WTC11 (cell line): Measurements from ENCODE around the gene ZNF732. TPM values are rescaled to one million over a fixed set of nuclear protein-coding genes. Genes with fewer than 3 reads are reported as not detected.

Experiments used
- ATAC-seq: fragments of 200-7000 bp; cut with Tn5 transposase; 2 replicates; pipeline ENCODE4 v1.10.0; 2021; ENCODE audit warnings: mild to moderate bottlenecking, moderate library complexity
- Bru-seq: library from RNA; stranded (reverse); fragments of 400-500 nt; gene quantifications from one replicate; lab custom pipeline; 2021; lab: Mats Ljungman, UMichigan
- CTCF ChIA-PET: fragments of 300-600 bp; sonication (Branson Sonifier 250); formaldehyde crosslinking; loops from one replicate; lab custom pipeline; 2021; ENCODE audit warnings: antibody characterized with exemption; lab: Charles Lee
- POLR2A ChIA-PET: fragments of 350-600 bp; sonication (Branson Sonifier 250); formaldehyde crosslinking; loops from one replicate; lab custom pipeline; 2021; ENCODE audit warnings: antibody characterized with exemption; lab: Charles Lee
- DNase-seq: peaks from one replicate; pipeline ENCODE4 v3.0.0; 2021; ENCODE audit warnings: low spot score
- H3K27ac Mint-ChIP-seq: 2 replicates; pipeline ENCODE4 v1.8.0; 2021; ENCODE audit warnings: mixed read lengths
- H3K27me3 Mint-ChIP-seq: 2 replicates; pipeline ENCODE4 v1.8.0; 2021; ENCODE audit warnings: low read depth, mild to moderate bottlenecking, moderate library complexity, mixed read lengths
- H3K36me3 Mint-ChIP-seq: 2 replicates; pipeline ENCODE4 v1.8.0; 2021; ENCODE audit warnings: mixed read lengths
- H3K4me1 Mint-ChIP-seq: 2 replicates; pipeline ENCODE4 v1.8.0; 2022; ENCODE audit warnings: mixed read lengths
- H3K4me3 Mint-ChIP-seq: 2 replicates; pipeline ENCODE4 v1.8.0; 2021; ENCODE audit warnings: mild to moderate bottlenecking, moderate library complexity, mixed read lengths
- H3K9me3 Mint-ChIP-seq: 2 replicates; pipeline ENCODE4 v1.8.0; 2021; ENCODE audit warnings: mixed read lengths
- ATF1 ChIP-seq: sonication (generic); formaldehyde crosslinking; IDR thresholded peaks from 2 replicates; pipeline ENCODE4 v1.8.1; 2023; ENCODE audit warnings: mild to moderate bottlenecking, moderate library complexity, missing genetic modification reagents
- CREB1 ChIP-seq: sonication (generic); formaldehyde crosslinking; IDR thresholded peaks from 2 replicates; pipeline ENCODE4 v1.8.0; 2023; ENCODE audit warnings: mild to moderate bottlenecking, missing genetic modification reagents
- ELF4 ChIP-seq: sonication (generic); formaldehyde crosslinking; IDR thresholded peaks from 2 replicates; pipeline ENCODE4 v1.8.1; 2022; ENCODE audit warnings: low read depth, mild to moderate bottlenecking, moderate library complexity, missing genetic modification reagents
- ETV6 ChIP-seq: sonication (generic); formaldehyde crosslinking; IDR thresholded peaks from 2 replicates; pipeline ENCODE4 v1.8.1; 2022; ENCODE audit warnings: mild to moderate bottlenecking, missing genetic modification reagents
- FOXJ3 ChIP-seq: sonication (generic); formaldehyde crosslinking; IDR thresholded peaks from 2 replicates; pipeline ENCODE4 v1.9.0; 2021; ENCODE audit warnings: missing genetic modification reagents, mild to moderate bottlenecking, borderline replicate concordance
- FOXP1 ChIP-seq: sonication (generic); formaldehyde crosslinking; IDR thresholded peaks from 2 replicates; pipeline ENCODE4 v1.8.0; 2022; ENCODE audit warnings: missing genetic modification reagents, mild to moderate bottlenecking, moderate library complexity, borderline replicate concordance
- JAZF1 ChIP-seq: fragments of 250-450 bp; sonication (Bioruptor Pico); IDR thresholded peaks from 2 replicates; pipeline ENCODE4 v1.9.0; 2021; ENCODE audit warnings: moderate library complexity, mild to moderate bottlenecking, inconsistent platforms
- NFE2L1 ChIP-seq: sonication (generic); formaldehyde crosslinking; IDR thresholded peaks from 2 replicates; pipeline ENCODE4 v1.8.1; 2023; ENCODE audit warnings: missing genetic modification reagents
- NR2C2 ChIP-seq: sonication (generic); formaldehyde crosslinking; IDR thresholded peaks from 2 replicates; pipeline ENCODE4 v1.8.0; 2022; ENCODE audit warnings: mild to moderate bottlenecking, missing genetic modification reagents
- OVOL2 ChIP-seq: fragments of 250-450 bp; sonication (Bioruptor Pico); IDR thresholded peaks from 2 replicates; pipeline ENCODE4 v1.9.0; 2021; ENCODE audit warnings: mild to moderate bottlenecking, borderline replicate concordance
- PRRX2 ChIP-seq: fragments of 250-450 bp; sonication (Bioruptor Pico); IDR thresholded peaks from 2 replicates; pipeline ENCODE4 v1.8.0; 2021; ENCODE audit warnings: mild to moderate bottlenecking
- RELA ChIP-seq: sonication (generic); formaldehyde crosslinking; IDR thresholded peaks from 2 replicates; pipeline ENCODE4 v1.8.1; 2022; ENCODE audit warnings: missing genetic modification reagents, mild to moderate bottlenecking, borderline replicate concordance
- ZNF121 ChIP-seq: sonication (generic); formaldehyde crosslinking; IDR thresholded peaks from 2 replicates; pipeline ENCODE4 v1.8.0; 2023; ENCODE audit warnings: missing genetic modification reagents
- ZNF416 ChIP-seq: fragments of 250-450 bp; sonication (Bioruptor Pico); IDR thresholded peaks from 2 replicates; pipeline ENCODE4 v1.9.0; 2021; ENCODE audit warnings: mild to moderate bottlenecking, inconsistent platforms
- long read RNA-seq, 3 experiments: library from RNA in 1 of 3; library from capped mRNA in 1 of 3; library from polyadenylated mRNA in 1 of 3; unstranded in 2 of 3; stranded (forward) in 1 of 3; transcript quantifications; one replicate each; pipeline ENCODE4 v2.0.0, GENCODE V29; 2021
- total RNA-seq: library from RNA; stranded (reverse); gene quantifications from 3 replicates; pipeline ENCODE4 v1.2.3, GENCODE V29; 2021
- TF ChIP-seq, protein P1 (sequence below): sonication (generic); formaldehyde crosslinking; IDR thresholded peaks from 2 replicates; pipeline ENCODE4 v1.8.0; 2023; ENCODE audit warnings: missing genetic modification reagents
- TF ChIP-seq, protein P2 (sequence below): sonication (generic); formaldehyde crosslinking; IDR thresholded peaks from 2 replicates; pipeline ENCODE4 v1.8.0; 2023; ENCODE audit warnings: mild to moderate bottlenecking, missing genetic modification reagents
- TF ChIP-seq, protein P3 (sequence below): fragments of 250-450 bp; sonication (Bioruptor Pico); IDR thresholded peaks from 2 replicates; pipeline ENCODE4 v1.9.0; 2021; ENCODE audit warnings: mild to moderate bottlenecking, borderline replicate concordance
- TF ChIP-seq, protein P4 (sequence below): sonication (generic); formaldehyde crosslinking; IDR thresholded peaks from 2 replicates; pipeline ENCODE4 v1.8.1; 2023; ENCODE audit warnings: mild to moderate bottlenecking, missing genetic modification reagents, moderate library complexity
- TF ChIP-seq, protein P5 (sequence below): sonication (generic); formaldehyde crosslinking; IDR thresholded peaks from 2 replicates; pipeline ENCODE4 v1.8.0; 2022; ENCODE audit warnings: missing genetic modification reagents
- TF ChIP-seq, protein P6 (sequence below): sonication (generic); formaldehyde crosslinking; IDR thresholded peaks from 2 replicates; pipeline ENCODE4 v1.8.0; 2022; ENCODE audit warnings: mild to moderate bottlenecking, missing genetic modification reagents
- TF ChIP-seq, protein P7 (sequence below): sonication (generic); formaldehyde crosslinking; IDR thresholded peaks from 2 replicates; pipeline ENCODE4 v1.8.0; 2022; ENCODE audit warnings: mild to moderate bottlenecking, missing genetic modification reagents

ZNF732 gene
- total RNA-seq (28.1 to 33.8 TPM (median 30.2 TPM) in 3 replicates), Bru-seq, nascent RNA (percentile 95 among the genes with signal in this experiment)
- long read RNA-seq, experiment 1, partial matches to known transcripts, result 2 of 31 reads
- long read RNA-seq, experiment 1, other reads (novel, unspliced or antisense), result 29 of 31 reads
- long read RNA-seq, experiment 2, partial matches to known transcripts, result 0 of 19 reads
- long read RNA-seq, experiment 2, other reads (novel, unspliced or antisense), result 19 of 19 reads
- long read RNA-seq, experiment 3, partial matches to known transcripts, result 0 of 19 reads
- long read RNA-seq, experiment 3, other reads (novel, unspliced or antisense), result 18 of 19 reads

DNA sequence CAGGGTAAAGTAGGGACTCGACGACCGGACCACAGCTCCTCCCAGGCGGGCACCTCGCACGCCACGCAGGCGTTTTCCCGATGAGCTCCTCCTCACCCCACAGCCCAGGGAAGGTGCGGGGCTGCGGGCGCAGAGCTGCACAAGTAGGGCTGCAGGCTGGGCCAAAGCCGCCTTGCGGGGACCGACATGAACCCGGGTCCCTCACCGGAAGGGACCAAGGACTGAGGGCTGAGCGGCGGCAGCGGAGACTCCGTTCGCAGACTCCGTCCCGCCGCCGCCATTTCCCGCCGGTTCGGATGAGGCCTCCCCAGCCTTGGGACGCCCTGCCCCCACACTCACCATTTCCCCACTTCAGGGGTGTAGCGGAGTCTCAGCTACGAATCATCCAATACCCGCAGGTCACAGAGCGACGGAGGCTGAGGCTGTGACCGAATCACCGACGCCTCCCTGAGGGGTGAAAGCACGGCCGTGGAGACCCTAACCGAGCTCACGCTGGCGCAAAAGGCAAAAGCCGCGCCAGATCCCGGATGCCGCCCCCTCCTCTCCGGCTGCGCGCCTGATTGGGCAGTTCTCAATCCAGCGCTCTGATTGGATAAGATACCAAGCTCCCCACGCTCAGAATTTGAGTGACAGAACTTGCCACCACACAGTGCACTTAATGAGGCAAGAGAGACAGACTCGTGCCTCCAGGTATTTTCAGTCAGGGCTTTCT is at the start of gene ZNF732:
Gene ZNF732 (minus strand): TSS at position 506 of the 712 bp plus-strand sequence. CDS start 164 bp downstream, at position 342.
- ChIA-PET CTCF (interaction anchor here (0.8 to 2.6 kb wide), 9 partner anchors 9 to 93 kb away, joined by 3 to 21 read pairs (median 4); partner anchors contain the start of gene ZNF141), POLR2A (interaction anchor here (0.9 to 1.7 kb wide), 5 partner anchors 11 to 181 kb away, joined by 3 to 6 read pairs (median 3); partner anchors contain the start of genes ZNF141 and ZNF718)
- peak within 1 kb of the TSS; percentile 95 for H3K27ac Mint-ChIP-seq
- ATAC-seq (peak; percentile 99), DNase-seq (peak; percentile 89)
- H3K9me3 Mint-ChIP-seq, result no peaks in the 10 kb centered on the region; the same call in 1 of the 2 replicates
- H3K4me3 Mint-ChIP-seq, result peak within 1 kb of the TSS; percentile 95
- H3K36me3 Mint-ChIP-seq, result peaks cover 21% of the 10 kb centered on the region
- H3K27me3 Mint-ChIP-seq, result peaks cover 10% of the 10 kb centered on the region; the same call in 1 of the 2 replicates
- H3K4me1 Mint-ChIP-seq, result peaks cover 20% of the 10 kb centered on the region
- TF ChIP-seq PRRX2 (CRISPR knock-in tag), result no peak
- TF ChIP-seq ETV6, result peak; percentile 88
- TF ChIP-seq CREB1 (CRISPR knock-in tag), result no peak
- no peak for TF ChIP-seq ELF4 (CRISPR knock-in tag)
- no peak for TF ChIP-seq ZNF416 (CRISPR knock-in tag)
- TF ChIP-seq FOXP1 (CRISPR knock-in tag), result peak; percentile 73
- TF ChIP-seq RELA (CRISPR knock-in tag), result no peak
- TF ChIP-seq JAZF1 (CRISPR knock-in tag), result no peak
- TF ChIP-seq, protein P1, sequence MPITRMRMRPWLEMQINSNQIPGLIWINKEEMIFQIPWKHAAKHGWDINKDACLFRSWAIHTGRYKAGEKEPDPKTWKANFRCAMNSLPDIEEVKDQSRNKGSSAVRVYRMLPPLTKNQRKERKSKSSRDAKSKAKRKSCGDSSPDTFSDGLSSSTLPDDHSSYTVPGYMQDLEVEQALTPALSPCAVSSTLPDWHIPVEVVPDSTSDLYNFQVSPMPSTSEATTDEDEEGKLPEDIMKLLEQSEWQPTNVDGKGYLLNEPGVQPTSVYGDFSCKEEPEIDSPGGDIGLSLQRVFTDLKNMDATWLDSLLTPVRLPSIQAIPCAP (CRISPR knock-in tag), result peak; percentile 75; the same call in 1 of the 2 replicates
- TF ChIP-seq, protein P2, sequence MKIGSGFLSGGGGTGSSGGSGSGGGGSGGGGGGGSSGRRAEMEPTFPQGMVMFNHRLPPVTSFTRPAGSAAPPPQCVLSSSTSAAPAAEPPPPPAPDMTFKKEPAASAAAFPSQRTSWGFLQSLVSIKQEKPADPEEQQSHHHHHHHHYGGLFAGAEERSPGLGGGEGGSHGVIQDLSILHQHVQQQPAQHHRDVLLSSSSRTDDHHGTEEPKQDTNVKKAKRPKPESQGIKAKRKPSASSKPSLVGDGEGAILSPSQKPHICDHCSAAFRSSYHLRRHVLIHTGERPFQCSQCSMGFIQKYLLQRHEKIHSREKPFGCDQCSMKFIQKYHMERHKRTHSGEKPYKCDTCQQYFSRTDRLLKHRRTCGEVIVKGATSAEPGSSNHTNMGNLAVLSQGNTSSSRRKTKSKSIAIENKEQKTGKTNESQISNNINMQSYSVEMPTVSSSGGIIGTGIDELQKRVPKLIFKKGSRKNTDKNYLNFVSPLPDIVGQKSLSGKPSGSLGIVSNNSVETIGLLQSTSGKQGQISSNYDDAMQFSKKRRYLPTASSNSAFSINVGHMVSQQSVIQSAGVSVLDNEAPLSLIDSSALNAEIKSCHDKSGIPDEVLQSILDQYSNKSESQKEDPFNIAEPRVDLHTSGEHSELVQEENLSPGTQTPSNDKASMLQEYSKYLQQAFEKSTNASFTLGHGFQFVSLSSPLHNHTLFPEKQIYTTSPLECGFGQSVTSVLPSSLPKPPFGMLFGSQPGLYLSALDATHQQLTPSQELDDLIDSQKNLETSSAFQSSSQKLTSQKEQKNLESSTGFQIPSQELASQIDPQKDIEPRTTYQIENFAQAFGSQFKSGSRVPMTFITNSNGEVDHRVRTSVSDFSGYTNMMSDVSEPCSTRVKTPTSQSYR (CRISPR knock-in tag), result no peak
- TF ChIP-seq, protein P3, sequence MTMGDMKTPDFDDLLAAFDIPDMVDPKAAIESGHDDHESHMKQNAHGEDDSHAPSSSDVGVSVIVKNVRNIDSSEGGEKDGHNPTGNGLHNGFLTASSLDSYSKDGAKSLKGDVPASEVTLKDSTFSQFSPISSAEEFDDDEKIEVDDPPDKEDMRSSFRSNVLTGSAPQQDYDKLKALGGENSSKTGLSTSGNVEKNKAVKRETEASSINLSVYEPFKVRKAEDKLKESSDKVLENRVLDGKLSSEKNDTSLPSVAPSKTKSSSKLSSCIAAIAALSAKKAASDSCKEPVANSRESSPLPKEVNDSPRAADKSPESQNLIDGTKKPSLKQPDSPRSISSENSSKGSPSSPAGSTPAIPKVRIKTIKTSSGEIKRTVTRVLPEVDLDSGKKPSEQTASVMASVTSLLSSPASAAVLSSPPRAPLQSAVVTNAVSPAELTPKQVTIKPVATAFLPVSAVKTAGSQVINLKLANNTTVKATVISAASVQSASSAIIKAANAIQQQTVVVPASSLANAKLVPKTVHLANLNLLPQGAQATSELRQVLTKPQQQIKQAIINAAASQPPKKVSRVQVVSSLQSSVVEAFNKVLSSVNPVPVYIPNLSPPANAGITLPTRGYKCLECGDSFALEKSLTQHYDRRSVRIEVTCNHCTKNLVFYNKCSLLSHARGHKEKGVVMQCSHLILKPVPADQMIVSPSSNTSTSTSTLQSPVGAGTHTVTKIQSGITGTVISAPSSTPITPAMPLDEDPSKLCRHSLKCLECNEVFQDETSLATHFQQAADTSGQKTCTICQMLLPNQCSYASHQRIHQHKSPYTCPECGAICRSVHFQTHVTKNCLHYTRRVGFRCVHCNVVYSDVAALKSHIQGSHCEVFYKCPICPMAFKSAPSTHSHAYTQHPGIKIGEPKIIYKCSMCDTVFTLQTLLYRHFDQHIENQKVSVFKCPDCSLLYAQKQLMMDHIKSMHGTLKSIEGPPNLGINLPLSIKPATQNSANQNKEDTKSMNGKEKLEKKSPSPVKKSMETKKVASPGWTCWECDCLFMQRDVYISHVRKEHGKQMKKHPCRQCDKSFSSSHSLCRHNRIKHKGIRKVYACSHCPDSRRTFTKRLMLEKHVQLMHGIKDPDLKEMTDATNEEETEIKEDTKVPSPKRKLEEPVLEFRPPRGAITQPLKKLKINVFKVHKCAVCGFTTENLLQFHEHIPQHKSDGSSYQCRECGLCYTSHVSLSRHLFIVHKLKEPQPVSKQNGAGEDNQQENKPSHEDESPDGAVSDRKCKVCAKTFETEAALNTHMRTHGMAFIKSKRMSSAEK (CRISPR knock-in tag), result no peak
- TF ChIP-seq FOXJ3 (CRISPR knock-in tag), result no peak
- TF ChIP-seq, protein P4, sequence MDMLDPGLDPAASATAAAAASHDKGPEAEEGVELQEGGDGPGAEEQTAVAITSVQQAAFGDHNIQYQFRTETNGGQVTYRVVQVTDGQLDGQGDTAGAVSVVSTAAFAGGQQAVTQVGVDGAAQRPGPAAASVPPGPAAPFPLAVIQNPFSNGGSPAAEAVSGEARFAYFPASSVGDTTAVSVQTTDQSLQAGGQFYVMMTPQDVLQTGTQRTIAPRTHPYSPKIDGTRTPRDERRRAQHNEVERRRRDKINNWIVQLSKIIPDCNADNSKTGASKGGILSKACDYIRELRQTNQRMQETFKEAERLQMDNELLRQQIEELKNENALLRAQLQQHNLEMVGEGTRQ (CRISPR knock-in tag), result peak; percentile 8; the same call in 1 of the 2 replicates
- peak; percentile 74 for TF ChIP-seq NFE2L1 (CRISPR knock-in tag)
- no peak for TF ChIP-seq ZNF121
- TF ChIP-seq, protein P5, sequence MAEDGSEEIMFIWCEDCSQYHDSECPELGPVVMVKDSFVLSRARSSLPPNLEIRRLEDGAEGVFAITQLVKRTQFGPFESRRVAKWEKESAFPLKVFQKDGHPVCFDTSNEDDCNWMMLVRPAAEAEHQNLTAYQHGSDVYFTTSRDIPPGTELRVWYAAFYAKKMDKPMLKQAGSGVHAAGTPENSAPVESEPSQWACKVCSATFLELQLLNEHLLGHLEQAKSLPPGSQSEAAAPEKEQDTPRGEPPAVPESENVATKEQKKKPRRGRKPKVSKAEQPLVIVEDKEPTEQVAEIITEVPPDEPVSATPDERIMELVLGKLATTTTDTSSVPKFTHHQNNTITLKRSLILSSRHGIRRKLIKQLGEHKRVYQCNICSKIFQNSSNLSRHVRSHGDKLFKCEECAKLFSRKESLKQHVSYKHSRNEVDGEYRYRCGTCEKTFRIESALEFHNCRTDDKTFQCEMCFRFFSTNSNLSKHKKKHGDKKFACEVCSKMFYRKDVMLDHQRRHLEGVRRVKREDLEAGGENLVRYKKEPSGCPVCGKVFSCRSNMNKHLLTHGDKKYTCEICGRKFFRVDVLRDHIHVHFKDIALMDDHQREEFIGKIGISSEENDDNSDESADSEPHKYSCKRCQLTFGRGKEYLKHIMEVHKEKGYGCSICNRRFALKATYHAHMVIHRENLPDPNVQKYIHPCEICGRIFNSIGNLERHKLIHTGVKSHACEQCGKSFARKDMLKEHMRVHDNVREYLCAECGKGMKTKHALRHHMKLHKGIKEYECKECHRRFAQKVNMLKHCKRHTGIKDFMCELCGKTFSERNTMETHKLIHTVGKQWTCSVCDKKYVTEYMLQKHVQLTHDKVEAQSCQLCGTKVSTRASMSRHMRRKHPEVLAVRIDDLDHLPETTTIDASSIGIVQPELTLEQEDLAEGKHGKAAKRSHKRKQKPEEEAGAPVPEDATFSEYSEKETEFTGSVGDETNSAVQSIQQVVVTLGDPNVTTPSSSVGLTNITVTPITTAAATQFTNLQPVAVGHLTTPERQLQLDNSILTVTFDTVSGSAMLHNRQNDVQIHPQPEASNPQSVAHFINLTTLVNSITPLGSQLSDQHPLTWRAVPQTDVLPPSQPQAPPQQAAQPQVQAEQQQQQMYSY (CRISPR knock-in tag), result no peak
- TF ChIP-seq, protein P6, sequence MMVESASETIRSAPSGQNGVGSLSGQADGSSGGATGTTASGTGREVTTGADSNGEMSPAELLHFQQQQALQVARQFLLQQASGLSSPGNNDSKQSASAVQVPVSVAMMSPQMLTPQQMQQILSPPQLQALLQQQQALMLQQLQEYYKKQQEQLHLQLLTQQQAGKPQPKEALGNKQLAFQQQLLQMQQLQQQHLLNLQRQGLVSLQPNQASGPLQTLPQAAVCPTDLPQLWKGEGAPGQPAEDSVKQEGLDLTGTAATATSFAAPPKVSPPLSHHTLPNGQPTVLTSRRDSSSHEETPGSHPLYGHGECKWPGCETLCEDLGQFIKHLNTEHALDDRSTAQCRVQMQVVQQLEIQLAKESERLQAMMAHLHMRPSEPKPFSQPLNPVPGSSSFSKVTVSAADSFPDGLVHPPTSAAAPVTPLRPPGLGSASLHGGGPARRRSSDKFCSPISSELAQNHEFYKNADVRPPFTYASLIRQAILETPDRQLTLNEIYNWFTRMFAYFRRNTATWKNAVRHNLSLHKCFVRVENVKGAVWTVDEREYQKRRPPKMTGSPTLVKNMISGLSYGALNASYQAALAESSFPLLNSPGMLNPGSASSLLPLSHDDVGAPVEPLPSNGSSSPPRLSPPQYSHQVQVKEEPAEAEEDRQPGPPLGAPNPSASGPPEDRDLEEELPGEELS, result peak; percentile 75
- TF ChIP-seq, protein P7, sequence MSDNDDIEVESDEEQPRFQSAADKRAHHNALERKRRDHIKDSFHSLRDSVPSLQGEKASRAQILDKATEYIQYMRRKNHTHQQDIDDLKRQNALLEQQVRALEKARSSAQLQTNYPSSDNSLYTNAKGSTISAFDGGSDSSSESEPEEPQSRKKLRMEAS (CRISPR knock-in tag), result peak; percentile 82
- TF ChIP-seq OVOL2 (CRISPR knock-in tag), result no peak
- TF ChIP-seq NR2C2, result no peak
- TF ChIP-seq ATF1 (CRISPR knock-in tag), result no peak
